Type B pancreatic cell (in vitro differentiated cells): ENCODE results near the gene BLTP2. TPM values are rescaled to one million over a fixed set of nuclear protein-coding genes. Genes with fewer than 3 reads are reported as not detected.
A peak's percentile ranks its signal among the peaks of the same experiment; 100 is the strongest.

ENCODE experiments used
- DNase-seq: peaks from one replicate; pipeline ENCODE4 v3.0.0; 2021; ENCODE audit warnings: mixed read lengths; ENCODE audit not compliant: unreplicated experiment; ENCODE audit errors: extremely low spot score
- H3K27ac Mint-ChIP-seq: 2 replicates; pipeline ENCODE4 v1.8.0; 2021; ENCODE audit warnings: mild to moderate bottlenecking, mixed read lengths
- H3K27me3 Mint-ChIP-seq: 2 replicates; pipeline ENCODE4 v1.8.0; 2021; ENCODE audit warnings: mixed read lengths
- H3K36me3 Mint-ChIP-seq: 2 replicates; pipeline ENCODE4 v1.8.0; 2021; ENCODE audit warnings: mixed read lengths
- H3K4me1 Mint-ChIP-seq: one replicate; pipeline ENCODE4 v1.8.0; 2021; ENCODE audit warnings: mixed read lengths; ENCODE audit not compliant: unreplicated experiment
- H3K4me3 Mint-ChIP-seq: 2 replicates; pipeline ENCODE4 v1.8.0; 2021; ENCODE audit warnings: mild to moderate bottlenecking, mixed read lengths
- H3K9me3 Mint-ChIP-seq: 2 replicates; pipeline ENCODE4 v1.8.0; 2021; ENCODE audit warnings: mixed read lengths
- CTCF ChIP-seq: fragments of 200-600 bp; sonication (generic); conservative IDR thresholded peaks from 2 replicates; pipeline ENCODE4 v1.5.0; 2021; ENCODE audit warnings: antibody characterized with exemption, mild to moderate bottlenecking
- total RNA-seq: library from RNA; stranded (reverse); gene quantifications from 2 replicates; pipeline ENCODE4 v1.2.1, GENCODE V29; 2021; ENCODE audit warnings: low replicate concordance

The BLTP2 gene
- total RNA-seq, 1 donor from 2014 or later, result 151 TPM

- peaks cover 25% of the 10 kb centered on the region for H3K36me3 Mint-ChIP-seq
- DNase-seq, result no peak
- H3K4me3 Mint-ChIP-seq, result peak overlapping the region; percentile 92
- H3K4me1 Mint-ChIP-seq, result peaks cover 22% of the 10 kb centered on the region
- peak; percentile 78 for TF ChIP-seq CTCF
- no peaks in the 10 kb centered on the region for H3K27me3 Mint-ChIP-seq
- peak overlapping the region; percentile 91 for H3K27ac Mint-ChIP-seq
- no peaks in the 10 kb centered on the region for H3K9me3 Mint-ChIP-seq
These were observed 773 bp downstream of the BLTP2 start for GRCh38 chr17:28643983-28644786.

- TF ChIP-seq CTCF, result no peak
- Mint-ChIP-seq H3K27ac (no peak overlapping the region), H3K4me3 (no peak overlapping the region), H3K36me3 (peaks cover 42% of the 10 kb centered on the region), H3K27me3 (no peaks in the 10 kb centered on the region), H3K9me3 (no peaks in the 10 kb centered on the region), H3K4me1 (peaks cover 17% of the 10 kb centered on the region)
- no peak for DNase-seq
These were observed 3.4 kb downstream of the BLTP2 start for GRCh38 chr17:28641579-28641978.

- Mint-ChIP-seq H3K4me3 (no peak overlapping the region), H3K36me3 (peaks cover 57% of the 10 kb centered on the region), H3K27ac (no peak overlapping the region), H3K9me3 (no peaks in the 10 kb centered on the region), H3K27me3 (no peaks in the 10 kb centered on the region), H3K4me1 (no peaks in the 10 kb centered on the region)
- DNase-seq, result no peak
- TF ChIP-seq CTCF, result no peak
These were observed 9.5 kb downstream of the BLTP2 start for GRCh38 chr17:28635506-28635905.

GRCh38 chr17:28634206-28634865 is 10.6 kb downstream of the BLTP2 start:
- Mint-ChIP-seq H3K4me3 (no peak overlapping the region), H3K27me3 (no peaks in the 10 kb centered on the region), H3K27ac (no peak overlapping the region), H3K36me3 (peaks cover 50% of the 10 kb centered on the region), H3K4me1 (no peaks in the 10 kb centered on the region), H3K9me3 (no peaks in the 10 kb centered on the region)
- no peak for TF ChIP-seq CTCF
- no peak for DNase-seq

- DNase-seq, result no peak
- Mint-ChIP-seq H3K4me1 (no peaks in the 10 kb centered on the region), H3K36me3 (peaks cover 23% of the 10 kb centered on the region), H3K27me3 (no peaks in the 10 kb centered on the region), H3K27ac (no peak overlapping the region), H3K4me3 (no peak overlapping the region), H3K9me3 (no peaks in the 10 kb centered on the region)
- no peak for TF ChIP-seq CTCF
These were observed 18.1 kb downstream of the BLTP2 start for GRCh38 chr17:28626818-28627217.
